Smooth muscle cell (in vitro differentiated cells): ENCODE data around the gene GPR82. TPM values are rescaled to one million over a fixed set of nuclear protein-coding genes. Genes with fewer than 3 reads are reported as not detected.

Experiments used
- DNase-seq: peaks from one replicate; lab custom pipeline; 2025; ENCODE audit not compliant: unreplicated experiment; lab: John Stamatoyannopoulos, UW
- H2AFZ ChIP-seq: fragments of 200-600 bp; sonication (generic); 2 replicates; pipeline ENCODE4 v1.6.0; 2016; ENCODE audit warnings: antibody characterized with exemption, low read depth, mild to moderate bottlenecking
- H3F3A ChIP-seq: fragments of 200-600 bp; sonication (generic); 2 replicates; pipeline ENCODE4 v1.6.0; 2017; ENCODE audit warnings: antibody characterized with exemption, low read depth
- H3K27ac ChIP-seq: fragments of 200-600 bp; sonication (generic); 2 replicates; pipeline ENCODE4 v1.5.1; 2016; ENCODE audit warnings: low read depth, mild to moderate bottlenecking
- H3K27me3 ChIP-seq: fragments of 200-600 bp; sonication (generic); 2 replicates; pipeline ENCODE4 v1.6.1; 2016; ENCODE audit warnings: low read depth, mild to moderate bottlenecking
- H3K36me3 ChIP-seq: fragments of 200-600 bp; sonication (generic); 2 replicates; pipeline ENCODE4 v1.5.1; 2016; ENCODE audit warnings: low read depth
- H3K4me1 ChIP-seq: fragments of 200-600 bp; sonication (generic); 2 replicates; pipeline ENCODE4 v1.5.1; 2016; ENCODE audit warnings: low read depth
- H3K4me2 ChIP-seq: fragments of 200-600 bp; sonication (generic); 2 replicates; pipeline ENCODE4 v1.6.0; 2016; ENCODE audit warnings: mild to moderate bottlenecking
- H3K4me3 ChIP-seq: fragments of 200-600 bp; sonication (generic); 2 replicates; pipeline ENCODE4 v1.5.1; 2016; ENCODE audit warnings: mild to moderate bottlenecking
- H3K79me2 ChIP-seq: fragments of 200-600 bp; sonication (generic); 2 replicates; pipeline ENCODE4 v1.6.0; 2016; ENCODE audit warnings: low read depth, mild to moderate bottlenecking
- H3K9ac ChIP-seq: fragments of 200-600 bp; sonication (generic); 2 replicates; pipeline ENCODE4 v1.6.0; 2016; ENCODE audit warnings: low read depth
- H3K9me3 ChIP-seq: fragments of 200-600 bp; sonication (generic); replicated peaks from 2 replicates; pipeline ENCODE4 v1.5.1; 2016; ENCODE audit warnings: low read depth
- H4K20me1 ChIP-seq: fragments of 200-600 bp; sonication (generic); 2 replicates; pipeline ENCODE4 v1.6.0; 2016; ENCODE audit warnings: low read depth
- CTCF ChIP-seq: fragments of 200-600 bp; sonication (generic); IDR thresholded peaks from 2 replicates; pipeline ENCODE4 v1.5.1; 2017; ENCODE audit warnings: borderline replicate concordance, mild to moderate bottlenecking, antibody characterized with exemption; ENCODE audit not compliant: insufficient read depth, poor library complexity, severe bottlenecking
- WGBS: methylation state at CpG from one replicate; pipeline ENCODE4 v1.1.7; 2016; ENCODE audit warnings: low lambda C conversion rate; 5-methylcytosine and 5-hydroxymethylcytosine counted together
- polyA plus RNA-seq: library from polyadenylated mRNA; unstranded; fragments of >200 nt; fragmentation: Nextera tagmentation; extraction: Ambion mirVana; gene quantifications from 2 replicates; pipeline ENCODE4 v1.2.1, GENCODE V29; 2016
- total RNA-seq: library from RNA; depleted of rRNA; stranded (reverse); fragments of >200 nt; gene quantifications from 2 replicates; pipeline ENCODE4 v1.2.3, GENCODE V29; 2014

GPR82 gene
- total and polyA plus RNA-seq, 2 experiments from 2014 or later: 0.11 TPM; not detected in 1

GRCh38 chrX:41759817-41760216, 35.8 kb downstream of the GPR82 start:
- H2AFZ ChIP-seq: no peak overlapping the region
- DNase-seq: no peak
- no peaks in the 10 kb centered on the region for H3F3A ChIP-seq
- no peaks in the 10 kb centered on the region for H3K4me1 ChIP-seq
- H3K79me2 ChIP-seq: no peaks in the 10 kb centered on the region
- 50% methylated on average over 3 of the region's 3 CpGs for WGBS
- no peaks in the 10 kb centered on the region for H3K36me3 ChIP-seq
- no peaks in the 10 kb centered on the region for H3K9me3 ChIP-seq
- H3K27me3 ChIP-seq: no peaks in the 10 kb centered on the region
- H3K9ac ChIP-seq: no peak overlapping the region
- no peak overlapping the region for H3K4me3 ChIP-seq
- TF ChIP-seq CTCF: peak; percentile 41
- peaks cover 60% of the 10 kb centered on the region for H4K20me1 ChIP-seq
- no peak overlapping the region for H3K4me2 ChIP-seq
- H3K27ac ChIP-seq: no peak overlapping the region

GRCh38 chrX:41761169-41761568, 37.2 kb downstream of the GPR82 start:
- peaks cover 65% of the 10 kb centered on the region for H4K20me1 ChIP-seq

GRCh38 chrX:41761702-41762101, 37.7 kb downstream of the GPR82 start:
- no peaks in the 10 kb centered on the region for H3K36me3 ChIP-seq
- H3K4me3 ChIP-seq: no peak overlapping the region
- H4K20me1 ChIP-seq: peaks cover 69% of the 10 kb centered on the region
- H3K4me1 ChIP-seq: no peaks in the 10 kb centered on the region
- DNase-seq: no peak
- no peak overlapping the region for H3K27ac ChIP-seq
- H3K9ac ChIP-seq: no peak overlapping the region
- no peaks in the 10 kb centered on the region for H3K79me2 ChIP-seq
- no peaks in the 10 kb centered on the region for H3K27me3 ChIP-seq
- H2AFZ ChIP-seq: no peak overlapping the region
- no peaks in the 10 kb centered on the region for H3K9me3 ChIP-seq
- TF ChIP-seq CTCF: no peak
- H3K4me2 ChIP-seq: no peak overlapping the region
- H3F3A ChIP-seq: no peaks in the 10 kb centered on the region

More at GRCh38 chrX:41761169-41761568, 37.2 kb downstream of the GPR82 start:
- no peaks in the 10 kb centered on the region for H3F3A ChIP-seq
- no peak overlapping the region for H2AFZ ChIP-seq
- H3K36me3 ChIP-seq: no peaks in the 10 kb centered on the region
- no peaks in the 10 kb centered on the region for H3K79me2 ChIP-seq
- H3K4me1 ChIP-seq: no peaks in the 10 kb centered on the region
- no peaks in the 10 kb centered on the region for H3K9me3 ChIP-seq
- no peak for DNase-seq
- H3K9ac ChIP-seq: no peak overlapping the region
- no peak overlapping the region for H3K27ac ChIP-seq
- no peaks in the 10 kb centered on the region for H3K27me3 ChIP-seq
- no peak for TF ChIP-seq CTCF
- no peak overlapping the region for H3K4me2 ChIP-seq
- no peak overlapping the region for H3K4me3 ChIP-seq
- WGBS: 58% methylated on average over 3 of the region's 3 CpGs

GRCh38 chrX:41779030-41779564, 55.1 kb downstream of the GPR82 start:
- no peak for DNase-seq
- no peaks in the 10 kb centered on the region for H3K9me3 ChIP-seq
- no peak overlapping the region for H3K4me3 ChIP-seq
- H3K4me1 ChIP-seq: peaks cover 4% of the 10 kb centered on the region
- TF ChIP-seq CTCF: no peak
- 16% methylated on average over 1 of the region's 1 CpG for WGBS
- no peaks in the 10 kb centered on the region for H3F3A ChIP-seq
- H3K27ac ChIP-seq: peak overlapping the region; percentile 56
- no peak overlapping the region for H3K9ac ChIP-seq
- H4K20me1 ChIP-seq: peaks cover 6% of the 10 kb centered on the region
- no peaks in the 10 kb centered on the region for H3K36me3 ChIP-seq
- H3K4me2 ChIP-seq: peak overlapping the region; percentile 13
- H3K79me2 ChIP-seq: no peaks in the 10 kb centered on the region
- H3K27me3 ChIP-seq: no peaks in the 10 kb centered on the region
- no peak overlapping the region for H2AFZ ChIP-seq
